Occipital lobe (tissue), 2 donors: ENCODE data around the gene ZKSCAN5. TPM values are rescaled to one million over a fixed set of nuclear protein-coding genes. Genes with fewer than 3 reads are reported as not detected.
"Not testable (repeated sequence)": the region's sequence is repeated elsewhere in the genome, so short reads cannot be mapped to it uniquely, and the experiment has no call there.

ENCODE experiments used
- DNase-seq: peaks from one replicate; lab custom pipeline; 2025; lab: John Stamatoyannopoulos, UW
- total RNA-seq: library from RNA; depleted of rRNA; stranded (reverse); fragments of >200 nt; gene quantifications from one replicate; pipeline ENCODE4 v1.2.3, GENCODE V29; 2014

ZKSCAN5 gene
- total RNA-seq, 1 donor from 2014 or later = 19.8 TPM

DNA sequence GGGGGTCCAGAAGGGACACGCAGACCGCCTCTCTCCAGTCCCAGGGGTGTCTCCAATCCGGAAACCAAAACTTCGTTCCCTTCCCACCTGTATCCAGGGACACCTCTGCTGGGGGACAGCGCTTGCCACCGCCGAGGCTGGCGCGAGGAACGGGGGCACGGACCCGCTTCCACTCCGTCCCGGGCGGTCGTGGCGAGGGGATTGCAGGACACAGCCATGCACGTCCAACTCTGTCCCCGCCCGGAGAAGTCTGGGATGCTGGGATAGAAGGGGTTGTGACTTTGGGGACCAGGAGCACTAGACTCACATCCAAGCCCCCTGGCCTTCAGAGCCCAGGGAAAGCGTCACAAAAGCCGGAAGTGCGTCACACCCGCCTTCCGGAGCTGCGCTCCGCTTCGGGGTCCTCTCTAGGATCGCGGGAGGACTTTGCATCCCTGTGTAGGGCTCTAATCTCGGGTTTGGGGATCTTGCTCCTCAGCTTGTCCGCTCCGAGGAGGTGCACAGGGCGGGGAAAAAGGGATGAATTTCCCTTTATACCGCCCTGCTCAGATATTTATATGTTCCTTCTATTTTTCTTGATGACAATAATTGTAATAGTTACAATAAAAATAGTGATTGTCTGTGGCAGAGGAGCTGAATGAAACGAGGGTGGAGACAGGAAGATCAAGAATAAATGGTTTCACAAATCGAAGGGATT is 47.5 kb downstream of the ZKSCAN5 start, which contains the start of gene FAM200A:
Gene FAM200A (minus strand): TSS at position 348 of the 697 bp plus-strand sequence. CDS start 3,707 bp downstream, outside the sequence.
- peak; percentile 81 for DNase-seq

DNA sequence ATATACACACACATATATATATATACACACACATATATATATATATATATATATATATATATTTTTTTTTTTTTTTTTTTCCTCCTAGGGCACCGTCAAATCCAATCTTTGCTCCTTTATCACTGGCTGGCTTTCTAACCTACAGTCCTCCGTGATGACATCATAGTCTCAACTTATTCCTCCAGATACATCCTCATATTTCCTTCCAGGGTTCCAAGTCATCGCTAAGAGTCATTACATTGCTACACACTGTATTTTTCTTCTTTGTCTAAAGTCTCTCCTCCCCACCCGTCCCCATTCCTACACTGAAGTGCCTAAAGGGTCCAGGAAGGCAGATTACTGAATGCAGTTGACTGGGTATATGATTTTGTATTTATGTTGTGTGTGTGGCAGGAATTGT is 48.6 kb downstream of the ZKSCAN5 start:
- no peak for DNase-seq

DNA sequence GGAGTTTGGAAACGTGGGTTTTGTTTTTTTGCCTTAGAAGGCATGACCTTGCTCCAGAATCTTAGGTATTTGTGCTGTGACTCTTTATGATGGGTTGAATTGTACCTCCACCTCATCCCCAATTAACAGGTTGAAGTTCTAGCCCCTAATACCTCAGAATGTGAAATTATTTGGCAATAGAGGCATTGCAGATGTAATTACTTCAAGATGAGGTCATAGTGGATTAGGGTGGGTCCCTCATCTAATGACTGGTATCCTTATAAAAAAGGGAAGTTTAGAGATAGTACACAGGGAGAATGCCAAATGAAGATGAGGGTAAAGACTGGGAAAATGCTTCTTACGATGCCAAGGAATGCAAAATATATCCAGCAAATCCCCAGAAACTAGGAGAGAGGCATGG is 50.5 kb downstream of the ZKSCAN5 start:
- no peak for DNase-seq

DNA sequence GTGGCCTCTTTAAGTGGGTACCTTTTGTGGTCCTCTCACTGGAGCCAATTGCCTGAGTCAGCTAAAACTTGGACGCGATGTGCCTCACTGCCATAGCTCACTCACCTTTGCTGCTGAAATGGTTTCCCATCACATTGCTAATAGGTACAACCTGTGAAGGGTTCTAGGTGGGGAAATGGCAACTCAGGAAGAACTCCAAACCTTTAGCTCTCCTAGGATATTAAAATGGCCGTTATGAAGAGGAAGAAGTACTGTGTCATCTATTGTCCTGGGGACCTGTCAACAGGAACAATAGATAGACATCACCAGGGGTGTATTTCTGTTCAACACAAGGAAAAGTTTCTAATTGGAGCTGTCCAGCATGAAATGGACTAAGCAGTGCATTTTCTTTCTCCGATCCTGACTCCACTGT is 52.7 kb downstream of the ZKSCAN5 start:
- DNase-seq = no peak

DNA sequence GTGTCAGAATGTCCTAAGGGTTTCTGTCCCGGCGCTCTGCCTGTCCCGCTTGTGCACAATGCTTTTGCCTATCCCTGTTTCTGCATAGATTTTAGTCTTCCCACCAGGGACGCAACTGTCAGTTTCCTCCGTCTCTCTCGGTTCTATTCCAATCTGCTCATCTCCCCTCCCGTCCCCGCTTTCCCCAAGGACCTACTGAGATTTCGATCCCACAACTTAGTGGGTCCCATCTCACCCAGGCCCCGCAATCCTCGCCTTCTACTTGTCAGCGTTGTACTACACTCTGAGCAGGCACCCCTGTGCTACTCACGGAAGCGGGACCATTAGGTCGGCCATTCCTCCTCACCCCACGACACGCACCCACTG is 53.5 kb downstream of the ZKSCAN5 start:
- no peak for DNase-seq

DNA sequence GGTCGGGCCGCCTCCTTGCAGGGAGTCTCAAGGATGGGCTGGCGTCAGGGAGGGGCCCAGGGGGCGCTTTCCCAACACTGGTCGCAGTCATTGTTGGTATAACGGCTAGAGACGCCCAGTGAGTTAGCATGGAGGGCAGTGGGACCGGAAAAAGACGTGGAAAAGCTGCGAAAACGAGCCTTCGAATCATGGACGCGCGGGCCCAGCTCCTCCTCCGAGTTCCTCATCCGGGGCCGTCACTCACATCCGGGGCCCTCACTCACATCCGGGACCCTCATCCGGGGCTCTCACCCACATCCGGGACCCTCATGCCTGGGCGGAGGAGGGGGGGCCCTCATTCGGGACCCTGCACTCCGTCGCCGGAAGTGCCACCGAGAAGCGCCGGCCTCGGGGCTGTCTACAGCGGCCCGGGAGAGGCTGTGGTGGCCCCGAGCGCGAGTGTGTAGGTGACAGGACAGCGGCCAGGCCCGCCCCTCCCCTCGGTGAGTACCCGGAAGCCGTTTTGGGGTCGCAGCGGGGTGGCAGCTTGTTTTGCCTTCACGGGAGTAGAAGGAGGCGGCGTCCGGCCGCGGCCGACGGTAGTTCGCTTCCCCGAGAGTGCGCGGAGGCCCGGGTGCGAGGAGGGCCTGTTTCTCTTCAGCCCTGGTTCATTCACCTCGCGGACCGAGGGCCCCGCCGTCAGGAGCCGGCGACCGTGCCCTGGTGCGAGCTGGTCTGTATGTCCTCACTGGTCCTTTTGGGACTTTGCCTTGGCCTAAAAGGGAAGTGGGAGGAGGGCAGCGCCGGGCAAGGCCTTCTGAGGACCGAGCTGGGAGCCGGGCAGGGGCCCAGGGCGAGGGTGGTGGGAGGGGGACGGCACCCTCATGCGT is 54.1 kb downstream of the ZKSCAN5 start, which contains the start of gene ZNF655:
Gene ZNF655 (plus strand): TSS at position 337 of the 869 bp plus-strand sequence. CDS start 1,918 bp downstream, outside the sequence.
- peak; percentile 85 for DNase-seq

DNA sequence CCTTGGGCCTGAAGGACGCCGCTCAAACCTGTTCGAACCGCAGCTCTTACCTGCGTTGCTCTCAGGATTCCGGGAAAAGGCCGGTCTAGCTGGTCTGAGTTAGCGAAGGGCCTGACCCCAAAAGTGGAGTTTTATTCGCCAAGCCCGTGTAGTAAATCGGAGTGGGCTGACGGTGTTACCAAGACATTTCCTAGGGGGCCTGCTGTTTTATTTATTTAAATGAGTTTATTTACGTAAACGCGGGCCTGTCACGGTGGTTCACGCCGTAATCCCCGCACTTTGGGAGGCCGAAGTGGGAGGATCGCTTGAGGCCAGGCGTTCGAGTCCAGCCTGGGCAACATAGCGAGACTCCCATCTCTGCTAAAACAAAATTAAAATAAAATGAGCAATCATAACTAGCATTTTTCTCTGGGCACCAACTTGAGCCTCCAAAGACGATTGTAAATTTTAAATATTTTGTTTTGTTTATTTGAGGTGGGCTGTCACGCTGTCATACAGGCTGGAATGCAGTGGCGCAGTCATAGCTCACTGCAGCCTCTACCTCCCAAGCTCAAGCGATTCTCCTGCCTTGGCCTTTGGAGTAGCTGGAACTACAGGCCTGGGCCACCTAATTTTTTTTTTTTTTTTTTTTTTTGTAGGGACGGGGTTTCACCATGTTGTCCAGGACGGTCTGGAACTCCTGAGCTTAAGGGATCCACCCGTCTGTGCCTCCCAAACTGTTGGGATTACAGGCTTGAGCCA is 54.9 kb downstream of the ZKSCAN5 start:
- no peak for DNase-seq

DNA sequence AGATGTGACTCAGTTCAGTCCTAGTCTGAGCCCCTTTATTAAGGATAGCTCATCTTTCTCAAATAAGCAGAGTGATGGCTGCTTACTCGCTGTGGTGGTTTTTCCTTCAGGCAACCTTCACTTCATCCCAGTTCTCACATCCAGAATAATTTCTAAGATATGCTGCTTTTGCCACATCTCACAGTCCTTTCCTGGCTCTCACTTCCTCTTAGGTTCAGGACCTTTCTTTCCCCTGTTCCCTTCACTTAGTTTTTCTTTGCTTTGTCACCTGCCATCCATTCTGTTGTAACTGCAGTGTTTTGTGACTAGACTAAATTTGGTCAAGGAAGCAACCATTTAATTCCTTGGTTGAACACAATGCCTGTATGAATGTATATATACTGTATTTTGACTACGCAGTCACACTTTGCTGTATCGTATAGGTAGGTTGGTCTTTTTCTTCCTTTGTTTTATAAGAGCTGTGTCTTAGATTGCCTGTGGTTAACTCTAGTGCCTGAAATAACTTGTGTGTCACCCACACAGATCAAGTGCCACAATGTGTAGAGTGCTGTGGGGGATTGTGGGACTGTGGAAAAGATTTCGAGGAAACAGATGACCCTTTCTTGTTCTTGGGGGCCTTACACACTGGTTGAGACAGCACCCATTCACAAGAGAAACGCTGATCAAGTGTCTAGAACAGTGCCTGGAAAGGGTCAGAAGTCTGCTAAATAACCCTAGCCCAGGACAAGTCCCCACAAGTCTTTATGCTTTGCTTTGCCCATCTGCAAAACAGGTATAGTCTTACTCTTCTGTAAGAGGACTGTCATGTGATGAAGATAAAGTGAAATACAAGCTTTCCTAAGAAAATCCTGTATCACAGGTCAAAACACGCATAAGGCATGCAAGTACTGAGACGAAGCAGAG is 56.6 kb downstream of the ZKSCAN5 start:
- no peak for DNase-seq

DNA sequence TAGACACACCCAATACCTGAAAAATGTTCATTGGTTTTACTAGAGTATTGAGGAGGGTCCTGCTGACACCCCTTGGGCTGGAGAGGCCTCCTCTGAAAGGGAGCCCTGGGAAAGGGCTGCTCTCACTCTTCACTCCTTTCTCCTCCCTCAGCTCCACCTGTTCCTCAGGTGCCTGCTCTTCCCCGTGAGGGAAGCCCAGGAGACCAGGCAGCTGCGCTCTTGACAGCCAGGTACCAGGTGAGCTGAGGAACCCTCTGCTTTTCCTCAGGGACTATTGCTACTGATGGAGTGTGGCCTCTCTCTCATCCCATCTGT is 57.2 kb downstream of the ZKSCAN5 start:
- no peak for DNase-seq

DNA sequence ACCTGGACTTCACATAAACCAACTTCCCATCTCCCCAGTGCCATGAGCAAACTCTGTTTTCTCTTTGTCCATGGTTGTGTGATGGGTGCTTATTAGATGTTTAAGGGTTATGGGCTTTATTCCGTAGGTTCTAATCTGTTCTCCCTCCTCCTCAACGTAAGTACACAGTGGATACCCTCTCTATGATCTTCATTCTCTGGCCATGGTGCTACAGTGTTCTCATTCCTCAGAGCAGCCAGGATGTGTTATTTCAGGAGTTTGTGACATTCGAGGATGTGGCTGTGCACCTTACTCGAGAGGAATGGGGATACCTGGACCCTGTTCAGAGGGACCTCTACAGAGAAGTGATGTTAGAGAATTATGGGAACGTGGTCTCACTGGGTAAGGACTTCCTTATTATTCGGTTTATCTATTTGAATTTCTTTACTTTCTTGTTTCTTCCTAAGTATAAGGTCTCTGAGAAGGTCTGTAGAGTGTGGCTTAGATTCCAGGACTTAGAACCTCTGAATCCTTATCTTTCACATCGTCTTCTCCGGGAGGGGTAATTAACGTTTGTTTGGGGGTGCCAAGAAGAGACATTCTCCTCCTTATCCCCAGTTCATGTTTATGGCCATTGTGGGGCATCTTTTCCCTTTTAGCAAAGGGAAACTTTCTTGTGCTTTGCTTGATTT is 57.8 kb downstream of the ZKSCAN5 start:
- no peak for DNase-seq

DNA sequence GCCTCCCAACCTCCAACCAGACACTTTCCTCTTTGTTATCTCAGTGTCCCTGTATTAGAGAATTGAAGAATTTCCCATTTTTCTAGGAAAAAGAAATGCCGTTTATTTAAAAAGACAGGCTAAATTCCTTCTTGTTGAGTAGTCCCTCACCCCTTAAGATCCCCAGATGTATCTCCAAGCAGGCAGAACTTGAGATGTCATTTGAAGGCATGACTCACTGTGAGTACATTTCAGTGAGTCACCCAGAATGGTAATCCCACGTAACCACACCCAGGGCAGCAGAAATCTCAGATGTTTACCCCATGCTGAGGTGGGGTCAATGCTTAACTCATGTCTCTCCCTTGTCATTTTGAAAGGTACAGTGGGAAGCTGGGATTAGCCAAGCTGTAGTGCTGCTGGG is 58.4 kb downstream of the ZKSCAN5 start:
- no peak for DNase-seq

DNA sequence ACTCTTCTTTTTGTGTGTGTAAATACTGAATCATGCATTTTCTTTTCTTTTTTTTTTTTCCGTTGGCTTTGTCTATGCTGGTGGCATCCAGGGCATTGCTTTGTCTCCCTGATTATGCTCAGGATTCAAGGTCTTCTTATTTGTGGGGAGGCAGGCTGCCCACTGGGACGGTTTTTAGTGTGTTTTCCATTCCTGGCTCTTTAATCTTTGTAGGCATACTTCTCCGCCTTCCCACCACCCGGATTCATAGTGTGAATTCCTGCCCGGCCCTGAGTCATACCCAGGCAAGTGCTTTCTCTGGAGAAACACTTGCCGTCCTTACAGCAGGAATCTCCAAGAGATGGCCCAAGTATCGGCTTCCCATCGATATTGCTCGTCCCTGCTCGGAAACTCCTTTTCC is 59.2 kb downstream of the ZKSCAN5 start:
- DNase-seq = no peak

DNA sequence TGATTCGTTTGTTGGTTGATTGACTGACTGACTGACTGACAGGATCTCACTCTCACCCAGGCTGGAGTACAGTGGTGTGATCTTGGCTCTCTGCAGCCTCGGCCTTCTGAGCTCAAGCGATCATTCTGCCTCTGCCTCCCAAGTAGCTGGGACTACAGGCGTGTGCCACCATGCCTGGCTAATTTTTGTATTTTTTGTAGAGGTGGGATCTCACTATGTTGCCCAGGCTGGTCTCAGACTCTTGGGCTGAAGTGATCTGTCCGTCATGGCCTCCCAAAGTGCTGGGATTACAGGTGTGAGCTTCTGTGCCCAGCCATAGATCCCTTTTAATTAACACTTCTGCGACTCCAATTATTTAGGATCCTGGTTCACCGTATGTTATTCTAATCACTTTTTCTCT is 64.3 kb downstream of the ZKSCAN5 start:
- not testable (repeated sequence) for DNase-seq

DNA sequence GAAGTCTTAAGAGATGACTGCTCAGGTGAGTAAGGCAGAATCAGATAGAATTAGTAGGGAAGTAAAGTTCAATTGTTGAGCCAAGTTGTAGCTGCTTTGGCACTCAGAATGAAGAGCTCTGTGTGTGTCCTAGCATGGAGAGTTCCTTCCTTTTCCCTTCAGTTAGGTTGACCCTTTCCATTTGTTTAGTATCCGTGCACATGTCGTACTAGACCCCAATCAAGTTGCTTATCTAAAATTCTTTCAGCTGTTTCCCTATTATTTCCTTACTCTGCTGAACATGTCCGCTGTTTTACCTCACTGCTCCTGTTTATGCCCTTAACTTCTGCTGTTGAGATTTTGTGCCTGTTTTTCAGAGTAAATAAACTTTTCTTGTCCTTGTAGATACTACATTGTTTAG is 67.3 kb downstream of the ZKSCAN5 start:
- DNase-seq = no peak

DNA sequence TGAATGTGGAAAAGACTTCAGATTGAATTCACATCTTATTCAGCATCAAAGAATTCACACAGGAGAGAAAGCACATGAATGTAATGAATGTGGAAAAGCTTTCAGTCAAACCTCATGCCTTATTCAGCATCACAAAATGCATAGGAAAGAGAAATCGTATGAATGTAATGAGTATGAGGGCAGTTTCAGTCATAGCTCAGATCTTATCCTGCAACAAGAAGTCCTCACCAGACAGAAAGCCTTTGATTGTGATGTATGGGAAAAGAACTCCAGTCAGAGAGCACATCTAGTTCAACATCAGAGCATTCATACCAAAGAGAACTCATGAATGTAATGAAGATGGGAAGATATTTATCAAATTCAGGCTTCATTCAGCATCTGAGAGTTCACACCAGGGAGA is 68.8 kb downstream of the ZKSCAN5 start:
- no peak for DNase-seq

DNA sequence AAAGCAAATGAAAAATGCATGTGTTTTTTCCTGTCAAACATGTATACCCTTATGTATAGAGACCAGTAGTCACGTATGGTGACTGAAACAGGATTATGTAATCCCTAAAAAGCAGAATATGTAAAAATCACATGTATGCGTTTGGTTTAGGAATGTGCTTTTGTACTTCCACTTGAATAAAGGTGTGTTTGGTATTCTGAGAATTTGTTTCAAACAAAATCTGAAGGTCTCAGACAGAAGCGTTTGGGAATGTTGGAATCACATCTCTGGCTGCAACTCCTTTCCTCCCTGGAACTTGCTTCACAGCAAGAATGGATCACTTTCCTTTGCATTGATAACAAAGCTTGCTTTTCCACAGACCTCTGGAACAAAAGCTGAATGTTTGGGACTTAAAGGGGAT is 71.8 kb downstream of the ZKSCAN5 start:
- DNase-seq = no peak

DNA sequence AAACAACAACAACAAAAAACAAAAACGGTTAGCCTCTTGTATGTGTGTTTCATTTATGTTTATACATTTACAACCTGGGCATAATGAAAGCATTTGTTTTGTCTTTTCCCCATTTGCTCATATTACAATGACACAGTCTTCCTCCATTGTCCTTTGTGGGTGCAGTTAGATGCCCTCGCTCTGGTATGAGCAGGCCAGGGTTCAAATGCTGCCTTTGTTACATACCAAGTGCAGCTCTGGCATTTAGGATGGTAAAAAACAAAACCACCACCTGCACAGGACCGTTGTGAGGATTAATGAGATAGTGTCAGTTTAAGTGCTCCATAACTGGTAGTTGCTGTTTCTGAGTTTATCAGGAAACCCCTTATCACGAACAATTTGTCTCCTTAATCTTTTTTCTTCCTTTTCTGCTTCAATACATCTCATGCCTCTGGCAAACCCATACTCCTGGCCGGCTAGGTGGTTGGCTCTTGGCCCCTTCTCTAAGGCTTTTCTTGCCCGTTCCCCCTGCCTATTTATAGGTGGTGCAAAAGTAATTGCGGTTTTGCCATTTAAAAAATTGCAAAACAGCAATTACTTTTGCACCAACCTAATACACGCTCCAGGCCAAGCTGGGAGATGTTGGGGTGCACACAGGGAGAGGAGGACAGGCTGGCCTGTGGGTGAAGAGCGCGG is 75.0 kb downstream of the ZKSCAN5 start:
- DNase-seq = no peak

DNA sequence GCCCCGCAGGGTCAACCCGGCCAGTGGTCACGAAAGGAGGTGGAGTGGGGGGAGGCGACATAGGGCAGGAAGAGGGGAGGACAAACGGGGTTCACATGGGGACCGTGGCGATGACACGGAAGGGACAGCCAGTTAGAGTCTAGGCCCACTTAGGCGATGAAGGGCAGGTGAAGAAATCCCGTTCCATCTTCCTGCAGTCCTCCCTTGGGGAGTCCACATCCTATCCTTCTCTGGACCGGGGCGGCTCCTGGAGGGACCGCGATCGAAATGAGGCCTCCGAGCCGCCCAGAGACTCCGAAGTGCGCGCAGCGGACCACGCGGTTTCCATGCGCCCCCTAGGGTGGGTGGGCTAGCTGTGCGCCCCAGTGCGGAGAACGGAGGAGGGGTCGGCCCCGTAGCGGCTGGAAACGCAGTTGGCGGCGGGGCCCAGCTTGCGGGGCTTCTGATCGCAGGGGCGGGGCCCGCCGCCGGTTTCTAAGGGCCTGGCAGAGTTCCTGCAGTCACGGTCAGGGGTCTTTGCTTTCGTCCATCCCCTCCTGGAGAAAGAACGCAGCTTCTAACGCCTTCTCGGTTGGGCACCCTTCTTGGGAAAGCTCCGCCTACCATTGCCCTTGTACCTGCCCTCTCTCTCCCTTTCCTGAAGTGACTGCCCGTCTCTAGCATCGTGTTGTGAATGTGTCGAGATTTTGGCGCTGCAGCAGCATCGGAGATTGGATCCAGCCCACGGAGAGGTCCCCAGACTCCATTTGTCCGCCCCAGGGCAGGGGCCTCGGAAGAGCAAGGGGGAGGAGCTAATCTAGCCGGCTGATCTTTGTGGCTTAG is 75.7 kb downstream of the ZKSCAN5 start:
- DNase-seq = peak; percentile 36

DNA sequence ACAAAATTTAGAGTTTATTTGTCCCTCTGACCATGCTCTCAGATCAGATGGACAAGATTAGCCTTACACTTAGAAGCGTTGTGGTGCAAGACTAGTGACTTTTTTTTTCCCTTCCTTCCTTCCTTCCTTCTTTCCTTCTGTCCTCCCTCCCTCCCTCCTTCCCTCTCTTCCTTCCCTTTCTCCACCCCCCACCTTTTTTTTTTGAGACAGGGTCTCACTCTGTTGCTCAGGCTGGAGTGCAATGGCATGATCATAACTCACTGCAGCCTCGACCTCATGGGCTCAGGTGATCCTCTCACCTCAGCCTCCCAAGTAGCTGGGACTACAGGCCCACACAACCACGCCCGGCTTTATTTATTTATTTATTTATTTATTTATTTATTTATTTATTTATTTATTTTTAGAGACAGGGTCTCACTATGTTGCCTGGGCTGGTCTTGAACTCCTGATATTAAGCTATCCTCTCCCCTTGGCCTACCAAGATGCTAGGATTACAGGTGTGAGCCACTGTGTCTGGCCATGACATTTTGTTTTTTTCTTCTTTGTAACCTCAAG is 76.4 kb downstream of the ZKSCAN5 start:
- not testable (repeated sequence) for DNase-seq
